22Rv1 (cell line): Measurements from ENCODE around the gene UBE2O.

Experiments used
- CTCF ChIP-seq: fragments of 450-650 bp; IDR thresholded peaks from 2 replicates; pipeline ENCODE4 v1.5.1; 2017; ENCODE audit warnings: mild to moderate bottlenecking
- ZFX ChIP-seq: fragments of 450-650 bp; IDR thresholded peaks from 2 replicates; pipeline ENCODE4 v1.6.1; 2017; ENCODE audit warnings: antibody characterized with exemption, borderline replicate concordance

DNA sequence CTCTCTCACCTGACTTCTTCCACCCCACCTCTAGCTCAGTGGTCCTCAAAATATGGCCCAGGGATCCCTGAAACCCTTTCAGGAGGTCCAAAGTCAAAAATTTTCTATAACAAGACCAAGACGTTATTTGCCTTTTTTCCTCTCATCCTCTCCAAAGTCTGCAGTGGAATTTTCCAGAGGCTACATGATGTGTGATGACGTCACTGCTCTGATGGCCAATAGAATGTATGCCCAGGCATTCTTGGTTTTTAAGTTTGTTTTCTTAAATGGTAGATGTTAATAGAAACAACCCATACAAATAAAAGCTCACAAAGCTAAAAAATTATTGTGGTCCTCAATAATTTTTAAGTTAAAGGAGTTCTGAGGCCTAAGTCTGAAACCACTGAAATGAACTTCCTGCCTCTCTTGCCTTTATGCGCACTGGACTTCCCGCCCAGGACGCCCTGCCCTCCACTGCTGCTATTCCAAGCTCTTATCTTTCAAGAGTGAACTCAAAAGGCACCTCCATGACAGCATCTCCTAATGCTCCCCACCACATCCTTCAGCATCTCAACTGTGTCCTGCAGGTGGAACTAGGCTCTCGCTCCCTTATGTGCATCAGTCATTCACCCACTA is 13.5 kb downstream of the UBE2O start:
- TF ChIP-seq CTCF (no peak), ZFX (no peak)
